ENCODE results near the gene SLC16A7. TPM values are rescaled to one million over a fixed set of nuclear protein-coding genes. Genes with fewer than 3 reads are reported as not detected.

The SLC16A7 gene
- polyA plus RNA-seq, 1 of the 3 experiments (the other 2 are of a cell fraction) = not detected

DNA sequence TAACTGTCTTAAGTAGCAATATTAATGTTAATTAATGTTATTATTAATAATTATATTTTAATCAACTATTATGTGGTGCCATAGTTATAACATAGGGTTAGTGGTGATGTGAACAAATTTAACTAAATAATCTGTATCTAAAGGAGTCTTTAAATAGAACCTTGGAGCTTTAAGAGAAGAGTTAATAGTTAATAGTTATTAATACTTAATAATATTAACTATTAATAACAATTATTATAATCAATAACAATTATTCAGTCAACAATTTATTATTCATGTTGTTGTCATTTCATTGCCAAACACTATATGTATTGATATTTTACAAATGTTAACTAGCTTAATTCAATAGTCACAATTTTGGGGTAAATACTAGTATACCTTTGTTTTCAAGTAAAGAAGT is 58.2 kb downstream of the SLC16A7 start:
- Histone ChIP-seq H3K4me2 (no peak overlapping the region), H3K36me3 (replicated peaks in 1 of 2; ENCODE audit: control insufficient read depth in 1 of 2, insufficient read depth in 2 of 2, low read length in 1 of 2) (no peaks in the 10 kb centered on the region), H3K4me3 (ENCODE audit: low read depth in 2 of 2, low read length in 1 of 2) (no peak overlapping the region), H3K9me3 (no peaks in the 10 kb centered on the region), H3K27me3 (ENCODE audit: insufficient read depth) (no peaks in the 10 kb centered on the region), H3K79me2 (ENCODE audit: insufficient read depth) (no peaks in the 10 kb centered on the region), H3K27ac (ENCODE audit: low read depth in 2 of 2, low read length in 1 of 2) (no peak overlapping the region), H3F3A (replicated peaks; ENCODE audit: insufficient read depth) (no peaks in the 10 kb centered on the region), H2AFZ (ENCODE audit: low read depth) (no peak overlapping the region), H3K4me1 (ENCODE audit: control insufficient read depth in 1 of 2, insufficient read depth in 2 of 2, low read depth in 1 of 2, low read length in 1 of 2) (no peaks in the 10 kb centered on the region), H3K9ac (no peak overlapping the region), H3K9me2 (0 out of 2 replicates have a peak, but pooled peaks cover 2% of the 10 kb centered on the region), H4K20me1 (ENCODE audit: insufficient read depth) (no peaks in the 10 kb centered on the region)
- CTCF ChIA-PET = no interaction called here
- POLR2A ChIA-PET = no interaction called here
- TF ChIP-seq MXI1 (IDR thresholded peaks at IDR 0.05; ENCODE audit: low read depth, low read length) (no peak), RAD21 (IDR thresholded peaks at IDR 0.05; ENCODE audit: low read length) (no peak), EP300 (IDR thresholded peaks at IDR 0.05; ENCODE audit: borderline replicate concordance in 1 of 2, low read depth in 1 of 2, low read length in 1 of 2) (no peak), ELF1 (IDR thresholded peaks at IDR 0.05) (no peak), RXRA (IDR thresholded peaks at IDR 0.05; ENCODE audit: borderline replicate concordance, low read depth) (no peak), MEF2A (IDR thresholded peaks at IDR 0.05; ENCODE audit: borderline replicate concordance, low read depth) (no peak), SMC3 (IDR thresholded peaks at IDR 0.05; ENCODE audit: low read depth, low read length) (no peak), SIN3A (IDR thresholded peaks at IDR 0.05; ENCODE audit: borderline replicate concordance, low read depth, low read length) (no peak), YY1 (IDR thresholded peaks at IDR 0.05; ENCODE audit: low read depth) (no peak), GATA2 (CRISPR knock-in tag; IDR thresholded peaks at IDR 0.05) (no peak), CHD2 (IDR thresholded peaks at IDR 0.05; ENCODE audit: low read length, partially characterized antibody) (no peak), RFX5 (IDR thresholded peaks at IDR 0.05; ENCODE audit: low read length) (no peak), FOXJ3 (CRISPR knock-in tag; IDR thresholded peaks at IDR 0.05) (no peak), TEAD4 (IDR thresholded peaks at IDR 0.05; ENCODE audit: borderline replicate concordance, insufficient read depth) (no peak), TAF1 (IDR thresholded peaks at IDR 0.05; ENCODE audit: borderline replicate concordance, low read depth, low read length) (no peak), FOXM1 (IDR thresholded peaks at IDR 0.05; ENCODE audit: low read depth) (no peak)
- TF ChIP-seq, protein P1, sequence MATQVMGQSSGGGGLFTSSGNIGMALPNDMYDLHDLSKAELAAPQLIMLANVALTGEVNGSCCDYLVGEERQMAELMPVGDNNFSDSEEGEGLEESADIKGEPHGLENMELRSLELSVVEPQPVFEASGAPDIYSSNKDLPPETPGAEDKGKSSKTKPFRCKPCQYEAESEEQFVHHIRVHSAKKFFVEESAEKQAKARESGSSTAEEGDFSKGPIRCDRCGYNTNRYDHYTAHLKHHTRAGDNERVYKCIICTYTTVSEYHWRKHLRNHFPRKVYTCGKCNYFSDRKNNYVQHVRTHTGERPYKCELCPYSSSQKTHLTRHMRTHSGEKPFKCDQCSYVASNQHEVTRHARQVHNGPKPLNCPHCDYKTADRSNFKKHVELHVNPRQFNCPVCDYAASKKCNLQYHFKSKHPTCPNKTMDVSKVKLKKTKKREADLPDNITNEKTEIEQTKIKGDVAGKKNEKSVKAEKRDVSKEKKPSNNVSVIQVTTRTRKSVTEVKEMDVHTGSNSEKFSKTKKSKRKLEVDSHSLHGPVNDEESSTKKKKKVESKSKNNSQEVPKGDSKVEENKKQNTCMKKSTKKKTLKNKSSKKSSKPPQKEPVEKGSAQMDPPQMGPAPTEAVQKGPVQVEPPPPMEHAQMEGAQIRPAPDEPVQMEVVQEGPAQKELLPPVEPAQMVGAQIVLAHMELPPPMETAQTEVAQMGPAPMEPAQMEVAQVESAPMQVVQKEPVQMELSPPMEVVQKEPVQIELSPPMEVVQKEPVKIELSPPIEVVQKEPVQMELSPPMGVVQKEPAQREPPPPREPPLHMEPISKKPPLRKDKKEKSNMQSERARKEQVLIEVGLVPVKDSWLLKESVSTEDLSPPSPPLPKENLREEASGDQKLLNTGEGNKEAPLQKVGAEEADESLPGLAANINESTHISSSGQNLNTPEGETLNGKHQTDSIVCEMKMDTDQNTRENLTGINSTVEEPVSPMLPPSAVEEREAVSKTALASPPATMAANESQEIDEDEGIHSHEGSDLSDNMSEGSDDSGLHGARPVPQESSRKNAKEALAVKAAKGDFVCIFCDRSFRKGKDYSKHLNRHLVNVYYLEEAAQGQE (IDR thresholded peaks at IDR 0.05; ENCODE audit: low read depth, low read length) = no peak
- TF ChIP-seq, protein P2, sequence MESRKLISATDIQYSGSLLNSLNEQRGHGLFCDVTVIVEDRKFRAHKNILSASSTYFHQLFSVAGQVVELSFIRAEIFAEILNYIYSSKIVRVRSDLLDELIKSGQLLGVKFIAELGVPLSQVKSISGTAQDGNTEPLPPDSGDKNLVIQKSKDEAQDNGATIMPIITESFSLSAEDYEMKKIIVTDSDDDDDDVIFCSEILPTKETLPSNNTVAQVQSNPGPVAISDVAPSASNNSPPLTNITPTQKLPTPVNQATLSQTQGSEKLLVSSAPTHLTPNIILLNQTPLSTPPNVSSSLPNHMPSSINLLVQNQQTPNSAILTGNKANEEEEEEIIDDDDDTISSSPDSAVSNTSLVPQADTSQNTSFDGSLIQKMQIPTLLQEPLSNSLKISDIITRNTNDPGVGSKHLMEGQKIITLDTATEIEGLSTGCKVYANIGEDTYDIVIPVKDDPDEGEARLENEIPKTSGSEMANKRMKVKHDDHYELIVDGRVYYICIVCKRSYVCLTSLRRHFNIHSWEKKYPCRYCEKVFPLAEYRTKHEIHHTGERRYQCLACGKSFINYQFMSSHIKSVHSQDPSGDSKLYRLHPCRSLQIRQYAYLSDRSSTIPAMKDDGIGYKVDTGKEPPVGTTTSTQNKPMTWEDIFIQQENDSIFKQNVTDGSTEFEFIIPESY (IDR thresholded peaks at IDR 0.05; ENCODE audit: borderline replicate concordance, low read depth) = no peak
- TF ChIP-seq, protein P3, sequence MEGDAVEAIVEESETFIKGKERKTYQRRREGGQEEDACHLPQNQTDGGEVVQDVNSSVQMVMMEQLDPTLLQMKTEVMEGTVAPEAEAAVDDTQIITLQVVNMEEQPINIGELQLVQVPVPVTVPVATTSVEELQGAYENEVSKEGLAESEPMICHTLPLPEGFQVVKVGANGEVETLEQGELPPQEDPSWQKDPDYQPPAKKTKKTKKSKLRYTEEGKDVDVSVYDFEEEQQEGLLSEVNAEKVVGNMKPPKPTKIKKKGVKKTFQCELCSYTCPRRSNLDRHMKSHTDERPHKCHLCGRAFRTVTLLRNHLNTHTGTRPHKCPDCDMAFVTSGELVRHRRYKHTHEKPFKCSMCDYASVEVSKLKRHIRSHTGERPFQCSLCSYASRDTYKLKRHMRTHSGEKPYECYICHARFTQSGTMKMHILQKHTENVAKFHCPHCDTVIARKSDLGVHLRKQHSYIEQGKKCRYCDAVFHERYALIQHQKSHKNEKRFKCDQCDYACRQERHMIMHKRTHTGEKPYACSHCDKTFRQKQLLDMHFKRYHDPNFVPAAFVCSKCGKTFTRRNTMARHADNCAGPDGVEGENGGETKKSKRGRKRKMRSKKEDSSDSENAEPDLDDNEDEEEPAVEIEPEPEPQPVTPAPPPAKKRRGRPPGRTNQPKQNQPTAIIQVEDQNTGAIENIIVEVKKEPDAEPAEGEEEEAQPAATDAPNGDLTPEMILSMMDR (IDR thresholded peaks at IDR 0.05) = no peak
- no peak for DNase-seq

Data from SK-N-SH (cell line).